Measurements from ENCODE around the gene PCNX2.

DNA sequence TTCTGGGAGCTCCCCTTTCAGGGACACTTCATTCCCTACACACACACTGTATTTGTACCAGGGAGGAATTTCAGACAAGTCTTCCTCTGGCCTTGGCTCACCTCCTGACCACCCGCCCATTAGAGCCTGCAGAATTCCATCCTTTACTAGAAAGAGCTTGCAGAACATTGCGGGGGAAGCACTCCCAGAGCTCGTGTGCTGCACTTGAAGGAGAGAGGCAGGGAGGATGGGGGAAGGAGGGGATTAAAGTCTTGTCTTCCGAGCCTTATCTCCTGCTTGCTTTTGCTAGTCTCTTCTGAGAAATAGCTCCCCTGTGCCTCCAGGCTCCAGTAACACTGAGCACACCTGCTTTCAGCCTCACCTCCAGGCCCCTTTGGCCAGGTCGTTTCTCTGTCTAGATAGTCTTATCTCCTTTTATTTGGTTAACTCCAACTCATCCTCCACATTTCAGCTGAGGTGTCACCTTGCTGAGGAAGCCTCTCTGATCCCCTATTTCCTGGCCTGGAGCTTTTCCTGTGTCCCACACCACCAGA is 62.0 kb downstream of the PCNX2 start:
- TF ChIP-seq, protein P1, sequence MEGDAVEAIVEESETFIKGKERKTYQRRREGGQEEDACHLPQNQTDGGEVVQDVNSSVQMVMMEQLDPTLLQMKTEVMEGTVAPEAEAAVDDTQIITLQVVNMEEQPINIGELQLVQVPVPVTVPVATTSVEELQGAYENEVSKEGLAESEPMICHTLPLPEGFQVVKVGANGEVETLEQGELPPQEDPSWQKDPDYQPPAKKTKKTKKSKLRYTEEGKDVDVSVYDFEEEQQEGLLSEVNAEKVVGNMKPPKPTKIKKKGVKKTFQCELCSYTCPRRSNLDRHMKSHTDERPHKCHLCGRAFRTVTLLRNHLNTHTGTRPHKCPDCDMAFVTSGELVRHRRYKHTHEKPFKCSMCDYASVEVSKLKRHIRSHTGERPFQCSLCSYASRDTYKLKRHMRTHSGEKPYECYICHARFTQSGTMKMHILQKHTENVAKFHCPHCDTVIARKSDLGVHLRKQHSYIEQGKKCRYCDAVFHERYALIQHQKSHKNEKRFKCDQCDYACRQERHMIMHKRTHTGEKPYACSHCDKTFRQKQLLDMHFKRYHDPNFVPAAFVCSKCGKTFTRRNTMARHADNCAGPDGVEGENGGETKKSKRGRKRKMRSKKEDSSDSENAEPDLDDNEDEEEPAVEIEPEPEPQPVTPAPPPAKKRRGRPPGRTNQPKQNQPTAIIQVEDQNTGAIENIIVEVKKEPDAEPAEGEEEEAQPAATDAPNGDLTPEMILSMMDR (IDR thresholded peaks at IDR 0.05) = no peak
- no peak for TF ChIP-seq EZH2 (IDR thresholded peaks at IDR 0.05; ENCODE audit: borderline replicate concordance, insufficient read depth, low read depth, low read length, poor library complexity, severe bottlenecking)

Data from B cell (primary cell).